Kidney (tissue), 14 donors: Measurements from ENCODE around the gene CD226. TPM values are rescaled to one million over a fixed set of nuclear protein-coding genes. Genes with fewer than 3 reads are reported as not detected.
"Not testable (repeated sequence)": the region's sequence is repeated elsewhere in the genome, so short reads cannot be mapped to it uniquely, and the experiment has no call there.

ENCODE experiments used
- DNase-seq, 5 donors: peaks; one replicate each; pipeline ENCODE4 v3.0.0-alpha.2; 2013 to 2020
- FAIRE-seq: peaks from 2 replicates; lab custom pipeline; 2012; peaks lifted over from hg19 to GRCh38; lab: Jason Lieb, UNC
- H3K27ac ChIP-seq, 2 donors: one replicate each; pipeline ENCODE4 v1.7.0; 2013; ENCODE audit warnings: low read depth in 2 of 2, low read length in 2 of 2, inconsistent platforms in 1 of 2
- H3K27me3 ChIP-seq: one replicate; pipeline ENCODE4 v1.7.1; 2013; ENCODE audit warnings: low read length, inconsistent platforms; ENCODE audit not compliant: control insufficient read depth, insufficient read depth
- H3K36me3 ChIP-seq, 3 donors: one replicate each; pipeline versions ENCODE4 v1.7.0 to v1.7.1; 2013; ENCODE audit warnings: low read length in 3 of 3, control low read depth in 1 of 3, inconsistent platforms in 1 of 3; ENCODE audit not compliant: insufficient read depth in 3 of 3, control insufficient read depth in 2 of 3
- H3K4me1 ChIP-seq, 3 donors: one replicate each; pipeline versions ENCODE4 v1.7.0 to v1.7.1; 2013; ENCODE audit warnings: low read length in 3 of 3, inconsistent platforms in 1 of 3, low read depth in 1 of 3; ENCODE audit not compliant: control insufficient read depth in 2 of 3, insufficient read depth in 2 of 3
- H3K4me3 ChIP-seq, 3 donors: one replicate each; pipeline versions ENCODE4 v1.7.0 to v1.8.1; 2013; ENCODE audit warnings: low read length in 3 of 3, control low read depth in 1 of 3, inconsistent platforms in 1 of 3
- H3K9ac ChIP-seq, 3 donors: one replicate each; pipeline versions ENCODE4 v1.7.0 to v1.7.1; 2013; ENCODE audit warnings: low read length in 3 of 3, control low read depth in 1 of 3, inconsistent platforms in 1 of 3
- H3K9me3 ChIP-seq, 3 donors: one replicate each; pipeline versions ENCODE4 v1.7.0 to v1.7.1; 2013; ENCODE audit warnings: low read length in 3 of 3, control low read depth in 1 of 3, inconsistent platforms in 1 of 3; ENCODE audit not compliant: control insufficient read depth in 2 of 3, insufficient read depth in 1 of 3
- intact Hi-C: fragments of 100-400 bp; cut with DNase I; formaldehyde crosslinking; loops from one replicate; pipeline ENCODE4 v1.11.1; 2022
- polyA plus RNA-seq: library from polyadenylated mRNA; stranded (reverse); fragments of 350-450 nt; fragmentation: Illumina TruSeq; extraction: RNeasy Lipid Tissue Mini Kit (QIAGEN cat#74804); gene quantifications from one replicate; pipeline ENCODE4 v1.2.3, GENCODE V29; 2014; ENCODE audit warnings: low read depth, low replicate concordance; ENCODE audit not compliant: insufficient read depth
- total RNA-seq: library from RNA; stranded (reverse); fragmentation: NEBNext Ultra II Directional; extraction: Animal tissue kit (Norgen Biotek cat#: 25700); gene quantifications from one replicate; pipeline ENCODE4 v1.2.1, GENCODE V29; 2021
- TF ChIP-seq, protein P1 (sequence below): IDR thresholded peaks from 3 replicates; pipeline ENCODE4 v1.5.1; 2012; ENCODE audit warnings: mild to moderate bottlenecking, moderate library complexity, borderline replicate concordance; ENCODE audit not compliant: insufficient read depth; ENCODE audit errors: extremely low read depth
- donor health status: control.
- donor health status: control.
- donor health status: control.
- donor health status: control.
- donor health status: control.
- donor health status: DM: yes; HTN: yes; CAD: no.
- donor health status: Normal renal cell carcinoma (clear cell type).

Gene CD226
- total and polyA plus RNA-seq, 2 donors from 2014 or later = 0.28 to 5.0 TPM

DNA sequence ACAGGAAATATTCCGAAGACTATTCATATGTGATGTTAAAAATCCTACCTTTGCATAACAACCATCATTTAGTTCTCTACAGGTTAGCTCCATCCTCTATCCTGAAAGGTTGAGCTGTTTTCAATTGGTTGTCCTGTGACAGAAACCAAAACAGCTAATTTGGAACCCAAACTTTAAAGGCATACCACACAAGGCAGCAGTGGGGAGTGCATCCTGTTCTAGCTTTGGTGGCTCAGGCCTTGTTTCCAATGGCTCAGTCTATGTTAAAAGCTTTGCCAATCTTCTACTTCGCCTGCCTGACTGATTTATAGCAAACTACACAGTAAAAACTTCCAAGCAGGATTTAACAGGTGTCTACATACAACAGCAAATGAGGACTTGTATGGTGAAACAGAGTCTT lies 3.2 kb downstream of the CD226 start:
- H3K27me3 ChIP-seq = no peaks in the 10 kb centered on the region
- no peak overlapping the region for H3K27ac ChIP-seq
- intact Hi-C loops = no loop called here
- peaks cover 0 to under 1% (median 0%) of the 10 kb centered on the region in 3 donors for H3K4me1 ChIP-seq
- H3K9ac ChIP-seq = no peak overlapping the region
- H3K36me3 ChIP-seq = no peaks in the 10 kb centered on the region
- no peaks in the 10 kb centered on the region for H3K9me3 ChIP-seq
- DNase-seq (peak in 1 of 5 donors; percentile 20), FAIRE-seq (no peak)
- no peak overlapping the region for H3K4me3 ChIP-seq
- TF ChIP-seq, protein P1, sequence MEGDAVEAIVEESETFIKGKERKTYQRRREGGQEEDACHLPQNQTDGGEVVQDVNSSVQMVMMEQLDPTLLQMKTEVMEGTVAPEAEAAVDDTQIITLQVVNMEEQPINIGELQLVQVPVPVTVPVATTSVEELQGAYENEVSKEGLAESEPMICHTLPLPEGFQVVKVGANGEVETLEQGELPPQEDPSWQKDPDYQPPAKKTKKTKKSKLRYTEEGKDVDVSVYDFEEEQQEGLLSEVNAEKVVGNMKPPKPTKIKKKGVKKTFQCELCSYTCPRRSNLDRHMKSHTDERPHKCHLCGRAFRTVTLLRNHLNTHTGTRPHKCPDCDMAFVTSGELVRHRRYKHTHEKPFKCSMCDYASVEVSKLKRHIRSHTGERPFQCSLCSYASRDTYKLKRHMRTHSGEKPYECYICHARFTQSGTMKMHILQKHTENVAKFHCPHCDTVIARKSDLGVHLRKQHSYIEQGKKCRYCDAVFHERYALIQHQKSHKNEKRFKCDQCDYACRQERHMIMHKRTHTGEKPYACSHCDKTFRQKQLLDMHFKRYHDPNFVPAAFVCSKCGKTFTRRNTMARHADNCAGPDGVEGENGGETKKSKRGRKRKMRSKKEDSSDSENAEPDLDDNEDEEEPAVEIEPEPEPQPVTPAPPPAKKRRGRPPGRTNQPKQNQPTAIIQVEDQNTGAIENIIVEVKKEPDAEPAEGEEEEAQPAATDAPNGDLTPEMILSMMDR = no peak

DNA sequence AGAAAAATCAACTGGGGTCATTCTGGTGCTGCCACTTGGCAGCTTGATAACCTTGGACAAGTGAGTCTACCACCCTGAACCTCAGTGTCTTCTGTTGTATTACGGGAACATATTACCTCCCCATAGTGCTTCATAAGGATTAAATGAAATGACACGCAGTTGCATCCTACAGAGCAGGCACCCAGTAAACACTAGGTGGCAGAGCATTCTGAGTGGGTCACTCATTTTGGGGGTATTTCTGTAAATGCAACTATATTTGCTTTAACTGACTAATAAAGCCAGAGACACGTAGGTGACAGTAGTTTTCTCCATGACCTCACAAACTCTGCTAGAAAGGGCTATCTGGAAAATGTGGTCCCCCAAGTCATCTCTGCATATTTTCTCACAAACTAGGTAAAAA lies 4.7 kb downstream of the CD226 start:
- no peak overlapping the region for H3K4me3 ChIP-seq
- FAIRE-seq (no peak), DNase-seq (no peak)
- no peaks in the 10 kb centered on the region for H3K36me3 ChIP-seq
- no peak overlapping the region for H3K9ac ChIP-seq
- H3K27me3 ChIP-seq = no peaks in the 10 kb centered on the region
- no peak overlapping the region for H3K27ac ChIP-seq
- no peaks in the 10 kb centered on the region for H3K9me3 ChIP-seq
- H3K4me1 ChIP-seq = no peaks in the 10 kb centered on the region
- TF ChIP-seq, protein P1 = no peak
- intact Hi-C loops = no loop called here

DNA sequence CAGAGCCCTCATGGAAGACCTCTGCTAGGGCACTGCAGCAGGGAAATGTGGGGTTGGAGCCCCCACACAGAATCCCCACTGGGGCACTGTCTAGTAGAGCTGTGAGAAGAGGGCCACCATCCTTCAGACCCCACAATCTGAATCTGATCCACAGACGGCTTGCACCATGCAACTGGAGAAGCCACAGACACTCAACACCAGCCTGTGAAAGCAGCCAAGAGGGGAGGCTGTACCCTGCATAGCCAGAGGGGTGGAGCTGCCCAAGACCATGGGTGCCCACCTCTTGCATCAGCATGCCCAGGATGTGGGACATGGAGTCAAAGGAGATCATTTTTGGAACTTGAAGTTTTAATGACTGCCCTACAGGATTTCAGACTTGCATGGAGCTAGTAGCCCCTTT lies 6.5 kb downstream of the CD226 start:
- DNase-seq (no peak), FAIRE-seq (no peak)
- H3K9ac ChIP-seq = no peak overlapping the region
- intact Hi-C loops = no loop called here
- no peaks in the 10 kb centered on the region for H3K9me3 ChIP-seq
- H3K4me3 ChIP-seq = no peak overlapping the region
- TF ChIP-seq, protein P1 = no peak
- no peak overlapping the region for H3K27ac ChIP-seq
- H3K4me1 ChIP-seq = no peaks in the 10 kb centered on the region
- H3K36me3 ChIP-seq = no peaks in the 10 kb centered on the region
- no peaks in the 10 kb centered on the region for H3K27me3 ChIP-seq

DNA sequence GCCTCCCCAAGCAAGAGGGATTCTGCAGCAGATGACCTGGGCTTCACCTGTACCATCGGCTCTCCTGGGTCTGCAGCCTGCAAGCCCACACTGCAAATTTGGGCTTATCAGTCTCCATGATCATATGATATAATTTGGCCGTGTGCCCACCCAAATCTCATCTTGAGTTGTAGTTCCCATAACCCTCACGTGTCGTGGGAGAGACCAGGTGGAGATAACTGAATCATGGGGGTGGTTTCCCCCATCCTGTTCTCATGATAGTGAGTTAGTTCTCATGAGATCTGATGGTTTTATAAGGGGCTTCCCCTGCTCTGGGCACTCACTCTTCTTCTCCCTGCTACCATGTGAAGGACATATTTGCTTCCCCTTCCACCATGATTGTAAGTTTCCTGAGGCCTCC lies 7.9 kb downstream of the CD226 start:
- DNase-seq, H3K36me3 ChIP-seq, H3K9ac ChIP-seq, FAIRE-seq, H3K4me1 ChIP-seq, H3K27me3 ChIP-seq, H3K9me3 ChIP-seq, H3K4me3 ChIP-seq, intact Hi-C loops, H3K27ac ChIP-seq: not testable (repeated sequence)
